ENCODE measurements around the gene SDK2.

Gene SDK2

DNA sequence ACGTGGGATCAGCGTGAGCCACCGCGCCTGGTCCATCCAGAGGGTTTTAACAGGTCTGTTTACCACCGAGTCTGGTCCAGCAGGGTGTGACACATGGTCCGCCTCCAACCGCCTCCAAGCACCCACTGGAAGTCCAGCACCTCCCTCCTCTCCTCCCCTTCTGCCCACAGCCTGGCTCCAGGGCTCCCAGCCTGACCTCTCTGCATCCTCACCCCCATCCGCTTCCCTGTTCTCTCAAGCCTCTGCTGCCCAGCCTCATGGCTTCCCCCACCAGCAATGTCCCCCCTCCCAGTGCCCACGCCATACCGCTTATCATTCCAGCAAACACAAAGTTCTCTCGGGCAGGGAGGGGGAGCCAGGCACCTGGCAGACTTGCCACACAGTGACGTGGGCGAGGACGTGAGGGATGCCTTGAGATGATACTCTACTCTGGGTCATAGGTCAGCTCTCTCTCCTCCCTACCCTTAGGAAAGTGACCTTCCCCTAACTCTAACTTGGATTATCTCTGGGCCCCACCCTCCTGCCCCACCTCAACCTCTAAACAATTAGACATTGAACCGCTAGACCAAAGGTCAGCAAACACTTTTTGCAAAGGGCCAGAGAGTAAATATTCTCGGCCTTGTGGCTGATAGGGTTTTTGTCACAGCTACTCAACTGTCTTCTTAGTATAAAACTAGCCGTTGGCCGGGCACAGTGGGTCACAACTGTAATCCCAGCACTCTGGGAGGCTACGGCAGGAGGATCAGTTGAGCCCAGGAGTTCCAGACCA lies 355.5 kb downstream of the SDK2 start:
- DNase-seq, result no peak

- DNase-seq, result no peak
Observed at GRCh38 chr17:73286863-73287296, 357.4 kb downstream of the SDK2 start.

DNA sequence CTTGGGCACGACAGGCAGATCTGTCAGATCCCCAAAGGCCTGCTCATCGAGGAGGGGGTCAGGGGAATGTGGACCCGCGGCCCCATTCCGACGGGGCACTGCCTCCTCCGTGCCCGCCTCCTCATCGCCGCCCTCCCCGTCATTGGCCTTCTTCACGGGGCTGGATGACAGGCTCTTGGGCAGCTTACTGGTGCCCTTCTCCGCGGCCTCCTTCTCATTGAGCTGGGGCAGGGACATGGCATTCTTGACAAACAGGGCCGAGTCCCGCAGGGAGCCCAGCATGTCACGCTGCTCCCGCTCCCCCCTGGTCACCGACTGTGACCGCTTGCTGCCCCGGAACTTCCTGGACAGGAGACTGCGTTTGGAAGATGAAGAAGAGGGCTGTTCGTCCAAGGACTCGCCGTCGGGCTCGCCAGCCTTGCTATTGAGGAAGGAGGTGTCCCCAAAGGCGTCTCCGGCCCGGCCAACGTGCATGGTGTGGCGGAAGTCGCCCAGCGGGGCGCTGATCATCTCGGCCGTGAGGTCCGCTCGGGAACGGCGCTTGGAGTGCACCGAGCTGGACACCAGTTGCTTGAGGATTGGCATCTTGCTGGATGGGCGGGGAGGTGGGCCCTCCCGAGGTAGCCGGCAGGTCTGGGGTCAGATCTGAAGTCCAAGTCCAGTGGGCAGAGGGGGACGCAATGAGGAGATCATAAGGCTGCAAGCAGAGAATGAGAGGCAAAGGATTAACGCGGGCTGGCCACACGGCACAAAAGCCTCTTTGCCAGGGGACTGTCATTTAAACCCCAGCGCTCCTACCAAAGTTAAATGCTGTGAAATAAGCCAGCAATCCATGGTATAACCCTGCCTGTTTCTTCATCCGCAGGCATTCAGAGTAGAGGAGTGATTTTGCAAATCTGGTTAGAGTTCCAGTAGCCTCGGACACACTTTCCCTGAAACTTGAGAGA lies 358.1 kb downstream of the SDK2 start:
- no peak for DNase-seq

DNA sequence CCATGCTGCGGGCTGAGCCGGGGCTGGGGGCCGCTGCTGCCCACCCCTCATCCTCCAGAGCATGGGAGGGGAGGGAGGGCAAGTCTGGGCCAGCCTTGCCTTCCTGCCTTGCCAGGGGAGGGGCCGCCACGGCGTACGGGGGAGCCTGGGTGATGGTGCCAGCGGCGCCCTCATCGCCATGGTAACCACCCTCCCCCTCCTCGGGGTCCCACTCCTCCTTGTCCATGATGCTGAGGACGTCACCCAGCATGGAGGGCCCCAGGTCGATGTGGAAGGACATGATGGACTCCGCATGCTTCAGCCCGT lies 358.7 kb downstream of the SDK2 start:
- DNase-seq, result no peak

- DNase-seq, result no peak
Observed at GRCh38 chr17:73284906-73285602, 359.2 kb downstream of the SDK2 start.

Measured in CD4-positive, alpha-beta T cell treated with Interleukin-4 for 1 hour (primary cell).